GM12864 (cell line): ENCODE results near the gene PODXL2.

Experiments
- DNase-seq: peaks from one replicate; pipeline ENCODE4 v3.0.0-alpha.2; 2011; ENCODE audit warnings: low read depth
- H3K4me3 ChIP-seq: 2 replicates; pipeline ENCODE4 v1.5.1; 2011; ENCODE audit warnings: mild to moderate bottlenecking, low read depth, low read length, control low read depth
- CTCF ChIP-seq: IDR thresholded peaks from 2 replicates; pipeline ENCODE4 v1.5.1; 2011; ENCODE audit warnings: low read depth, mild to moderate bottlenecking, moderate library complexity, low read length, control low read depth, inconsistent platforms; ENCODE audit errors: missing control alignments

Gene PODXL2

GRCh38 chr3:127588806-127589577 lies 40.0 kb upstream of the PODXL2 start:
- TF ChIP-seq CTCF: no peak
- DNase-seq: no peak
- H3K4me3 ChIP-seq: peak overlapping the region; percentile 77

GRCh38 chr3:127589600-127590281 lies 39.2 kb upstream of the PODXL2 start:
- no peak for DNase-seq
- peak overlapping the region; percentile 77 for H3K4me3 ChIP-seq
- no peak for TF ChIP-seq CTCF

- TF ChIP-seq CTCF: no peak
- peak overlapping the region; percentile 77 for H3K4me3 ChIP-seq
- DNase-seq: no peak
Observed at GRCh38 chr3:127590282-127590592, 38.7 kb upstream of the PODXL2 start.

- H3K4me3 ChIP-seq: peak within 1 kb of the TSS; percentile 77
- DNase-seq: peak; percentile 95
- TF ChIP-seq CTCF: peak; percentile 27
Observed at GRCh38 chr3:127590593-127591465, 38.2 kb upstream of the PODXL2 start, which contains the start of gene TPRA1. TPRA1 (minus strand) TSS chr3:127590733; CDS start chr3:127580146, 10,587 bp downstream.

GRCh38 chr3:127593178-127593577 lies 35.8 kb upstream of the PODXL2 start:
- H3K4me3 ChIP-seq: no peak overlapping the region
- no peak for TF ChIP-seq CTCF
- no peak for DNase-seq

- H3K4me3 ChIP-seq: no peak overlapping the region
- TF ChIP-seq CTCF: no peak
- no peak for DNase-seq
Observed at GRCh38 chr3:127595303-127595702, 33.7 kb upstream of the PODXL2 start.
